ENCODE data around the gene MIOS. TPM values are rescaled to one million over a fixed set of nuclear protein-coding genes. Genes with fewer than 3 reads are reported as not detected.

The MIOS gene
- total and polyA plus RNA-seq, 3 donors from 2014 or later = 35.9 to 66.0 (median 51.3) TPM

GRCh38 chr7:7521259-7521658 is 45.4 kb upstream of the MIOS start:
- Histone ChIP-seq H3K27me3 (no peaks in the 10 kb centered on the region), H3K9me3 (no peaks in the 10 kb centered on the region), H3K36me3 (ENCODE audit: low read depth, missing control alignments) (no peaks in the 10 kb centered on the region), H3K4me1 (no peaks in the 10 kb centered on the region), H3K4me3 (no peak overlapping the region), H3K27ac (no peak overlapping the region)
- no peak for DNase-seq
- intact Hi-C loops (cut with DNase I; ENCODE audit: low total_unique reads) = no loop called here
- no peak for TF ChIP-seq POLR2A (IDR thresholded peaks at IDR 0.05)
- no peak for TF ChIP-seq CTCF (IDR thresholded peaks at IDR 0.05)
- WGBS, 2 donors = 79 to 87% methylated on average over 3 of the region's 3 CpGs

- no peak for DNase-seq
- intact Hi-C loops (cut with DNase I; ENCODE audit: low total_unique reads) = no loop called here
- Histone ChIP-seq H3K27ac (no peak overlapping the region), H3K4me1 (no peaks in the 10 kb centered on the region), H3K27me3 (no peaks in the 10 kb centered on the region), H3K4me3 (no peak overlapping the region), H3K9me3 (no peaks in the 10 kb centered on the region), H3K36me3 (ENCODE audit: low read depth, missing control alignments) (no peaks in the 10 kb centered on the region)
- WGBS, 2 donors = 87 to 93% methylated on average over 3 of the region's 3 CpGs
- TF ChIP-seq POLR2A (IDR thresholded peaks at IDR 0.05) (no peak), CTCF (IDR thresholded peaks at IDR 0.05) (no peak)
Measured at GRCh38 chr7:7522421-7522820, 44.3 kb upstream of the MIOS start.

GRCh38 chr7:7524121-7524520 is 42.6 kb upstream of the MIOS start:
- intact Hi-C loops (cut with DNase I; ENCODE audit: low total_unique reads) = no loop called here
- DNase-seq = no peak
- H3K4me1 ChIP-seq = no peaks in the 10 kb centered on the region
- H3K27me3 ChIP-seq = no peaks in the 10 kb centered on the region
- H3K27ac ChIP-seq = no peak overlapping the region
- H3K36me3 ChIP-seq (ENCODE audit: low read depth, missing control alignments) = no peaks in the 10 kb centered on the region
- H3K9me3 ChIP-seq = no peaks in the 10 kb centered on the region
- WGBS, 2 donors = 67 to 75% methylated on average over 3 of the region's 3 CpGs
- TF ChIP-seq POLR2A (IDR thresholded peaks at IDR 0.05) (no peak), CTCF (IDR thresholded peaks at IDR 0.05) (no peak)
- no peak overlapping the region for H3K4me3 ChIP-seq

GRCh38 chr7:7526006-7526405 is 40.7 kb upstream of the MIOS start:
- no peak overlapping the region for H3K4me3 ChIP-seq
- TF ChIP-seq POLR2A (IDR thresholded peaks at IDR 0.05) (no peak), CTCF (IDR thresholded peaks at IDR 0.05) (no peak)
- H3K27me3 ChIP-seq = no peaks in the 10 kb centered on the region
- no peaks in the 10 kb centered on the region for H3K36me3 ChIP-seq (ENCODE audit: low read depth, missing control alignments)
- H3K27ac ChIP-seq = no peak overlapping the region
- intact Hi-C loops (cut with DNase I; ENCODE audit: low total_unique reads) = no loop called here
- H3K4me1 ChIP-seq = no peaks in the 10 kb centered on the region
- no peak for DNase-seq
- WGBS, 2 donors = 90 to 97% methylated on average over 2 of the region's 2 CpGs
- no peaks in the 10 kb centered on the region for H3K9me3 ChIP-seq

- intact Hi-C loops (cut with DNase I; ENCODE audit: low total_unique reads) = no loop called here
- WGBS, 2 donors = 86 to 92% methylated on average over 3 of the region's 3 CpGs
- no peak overlapping the region for H3K27ac ChIP-seq
Measured at GRCh38 chr7:7527047-7527446, 39.6 kb upstream of the MIOS start.

More at GRCh38 chr7:7527047-7527446, 39.6 kb upstream of the MIOS start:
- Histone ChIP-seq H3K4me1 (no peaks in the 10 kb centered on the region), H3K27me3 (no peaks in the 10 kb centered on the region), H3K36me3 (ENCODE audit: low read depth, missing control alignments) (no peaks in the 10 kb centered on the region), H3K4me3 (no peak overlapping the region), H3K9me3 (no peaks in the 10 kb centered on the region)
- TF ChIP-seq POLR2A (IDR thresholded peaks at IDR 0.05) (no peak), CTCF (IDR thresholded peaks at IDR 0.05) (no peak)
- DNase-seq = no peak
